NCI-H2227 treated with DMSO at 0.1 percent for 48 hours (cell line): ENCODE measurements around the gene BCL2.
A peak's percentile ranks its signal among the peaks of the same experiment; 100 is the strongest.

Source experiments
- DNase-seq: peaks from one replicate; lab custom pipeline; 2025; lab: John Stamatoyannopoulos, UW

BCL2 gene

GRCh38 chr18:63155169-63155852, 164.3 kb downstream of the BCL2 start:
- peak; percentile 65 for DNase-seq

GRCh38 chr18:63154350-63155152, 165.0 kb downstream of the BCL2 start:
- DNase-seq, result no peak

GRCh38 chr18:63152791-63153190, 166.8 kb downstream of the BCL2 start:
- no peak for DNase-seq

- no peak for DNase-seq
Observed at GRCh38 chr18:63152096-63152495, 167.5 kb downstream of the BCL2 start.

- DNase-seq, result no peak
Observed at GRCh38 chr18:63151539-63151938, 168.0 kb downstream of the BCL2 start.

GRCh38 chr18:63150942-63151421, 168.6 kb downstream of the BCL2 start:
- DNase-seq, result no peak

GRCh38 chr18:63150326-63150725, 169.2 kb downstream of the BCL2 start:
- DNase-seq, result no peak

- DNase-seq, result no peak
Observed at GRCh38 chr18:63149302-63149587, 170.3 kb downstream of the BCL2 start.

GRCh38 chr18:63148449-63149301, 170.9 kb downstream of the BCL2 start:
- DNase-seq, result no peak

- no peak for DNase-seq
Observed at GRCh38 chr18:63147973-63148372, 171.6 kb downstream of the BCL2 start.

GRCh38 chr18:63146828-63147409, 172.7 kb downstream of the BCL2 start:
- no peak for DNase-seq

- no peak for DNase-seq
Observed at GRCh38 chr18:63145851-63146555, 173.6 kb downstream of the BCL2 start.

- DNase-seq, result no peak
Observed at GRCh38 chr18:63145166-63145850, 174.3 kb downstream of the BCL2 start.

GRCh38 chr18:63144748-63145147, 174.8 kb downstream of the BCL2 start:
- DNase-seq, result no peak

- DNase-seq, result no peak
Observed at GRCh38 chr18:63143330-63143771, 176.2 kb downstream of the BCL2 start.

GRCh38 chr18:63142594-63143225, 176.9 kb downstream of the BCL2 start:
- DNase-seq, result no peak

GRCh38 chr18:63141778-63142176, 177.8 kb downstream of the BCL2 start:
- no peak for DNase-seq

- DNase-seq, result no peak
Observed at GRCh38 chr18:63140997-63141777, 178.4 kb downstream of the BCL2 start.

- no peak for DNase-seq
Observed at GRCh38 chr18:63140038-63140450, 179.5 kb downstream of the BCL2 start.
